Caco-2 (cell line): ENCODE results near the gene COL25A1. TPM values are rescaled to one million over a fixed set of nuclear protein-coding genes. Genes with fewer than 3 reads are reported as not detected.

ENCODE experiments used
- BruUV-seq: library from RNA; stranded (reverse); fragments of 400-500 nt; replicated peaks from 2 replicates; lab custom pipeline; 2021; lab: Mats Ljungman, UMichigan
- CTCF ChIA-PET: fragments of 300-600 bp; sonication (Branson Sonifier 250); formaldehyde crosslinking; loops from one replicate; lab custom pipeline; 2022; ENCODE audit warnings: antibody characterized with exemption; lab: Charles Lee
- POLR2A ChIA-PET: fragments of 300-600 bp; sonication (Branson Sonifier 250); formaldehyde crosslinking; loops from one replicate; lab custom pipeline; 2022; ENCODE audit warnings: antibody characterized with exemption; lab: Charles Lee
- DNase-seq, 2 experiments: peaks; one replicate each; pipeline versions ENCODE4 v3.0.0 to v3.0.0-alpha.2; 2020 to 2022
- H3K27me3 ChIP-seq: replicated peaks from 2 replicates; pipeline ENCODE4 v1.6.0; 2011; ENCODE audit warnings: low read length; ENCODE audit not compliant: control insufficient read depth, insufficient read depth
- H3K36me3 ChIP-seq: 2 replicates; pipeline ENCODE4 v1.5.1; 2011; ENCODE audit warnings: low read length; ENCODE audit not compliant: control insufficient read depth, insufficient read depth
- H3K4me1 ChIP-seq: fragments of 250-450 bp; sonication (Bioruptor Pico); 2 replicates; pipeline ENCODE4 v1.5.1; 2020; ENCODE audit warnings: mild to moderate bottlenecking
- H3K4me3 ChIP-seq: 2 replicates; pipeline ENCODE4 v1.5.1; 2011; ENCODE audit warnings: low read depth, mild to moderate bottlenecking, control low read depth, low read length
- H3K9me3 ChIP-seq: fragments of 250-450 bp; sonication (Bioruptor Pico); 2 replicates; pipeline ENCODE4 v1.5.1; 2020; ENCODE audit warnings: mild to moderate bottlenecking, moderate library complexity
- H3K27ac Mint-ChIP-seq: one replicate; pipeline ENCODE4 v1.8.0; 2022; ENCODE audit warnings: mixed read lengths; ENCODE audit not compliant: unreplicated experiment
- H3K27me3 Mint-ChIP-seq: one replicate; pipeline ENCODE4 v1.8.0; 2022; ENCODE audit warnings: mixed read lengths; ENCODE audit not compliant: insufficient read depth, unreplicated experiment
- H3K36me3 Mint-ChIP-seq: one replicate; pipeline ENCODE4 v1.8.0; 2022; ENCODE audit warnings: mild to moderate bottlenecking, mixed read lengths; ENCODE audit not compliant: insufficient read depth, unreplicated experiment
- H3K4me1 Mint-ChIP-seq: one replicate; pipeline ENCODE4 v1.8.0; 2022; ENCODE audit warnings: low read depth, mixed read lengths; ENCODE audit not compliant: unreplicated experiment
- H3K4me3 Mint-ChIP-seq: one replicate; pipeline ENCODE4 v1.8.0; 2022; ENCODE audit warnings: mild to moderate bottlenecking, moderate library complexity, mixed read lengths; ENCODE audit not compliant: unreplicated experiment
- H3K9me3 Mint-ChIP-seq: one replicate; pipeline ENCODE4 v1.8.0; 2022; ENCODE audit warnings: mixed read lengths; ENCODE audit not compliant: unreplicated experiment
- intact Hi-C: fragments of 100-400 bp; cut with micrococcal nuclease; formaldehyde crosslinking; loops from one replicate; pipeline ENCODE4 v1.10.0; 2022; ENCODE audit not compliant: unreplicated experiment
- total RNA-seq: library from RNA; stranded (reverse); gene quantifications from 2 replicates; pipeline ENCODE4 v1.2.3, GENCODE V29; 2022
- TF ChIP-seq, protein P1 (sequence below), 2 experiments: fragments of 200-600 bp in 1 of 2; IDR thresholded peaks; 1 replicate in 1 of 2; 2 replicates in 1 of 2; pipeline versions ENCODE4 v1.5.1 to v1.8.0; 2011 to 2022; ENCODE audit warnings: antibody characterized with exemption in 1 of 2, control low read depth in 1 of 2, inconsistent platforms in 1 of 2, low read depth in 1 of 2, low read length in 1 of 2, mild to moderate bottlenecking in 1 of 2, moderate library complexity in 1 of 2; ENCODE audit not compliant: insufficient read depth in 1 of 2, severe bottlenecking in 1 of 2, unreplicated experiment in 1 of 2

The COL25A1 gene
- total RNA-seq, 1 experiment from 2014 or later, result not detected

DNA sequence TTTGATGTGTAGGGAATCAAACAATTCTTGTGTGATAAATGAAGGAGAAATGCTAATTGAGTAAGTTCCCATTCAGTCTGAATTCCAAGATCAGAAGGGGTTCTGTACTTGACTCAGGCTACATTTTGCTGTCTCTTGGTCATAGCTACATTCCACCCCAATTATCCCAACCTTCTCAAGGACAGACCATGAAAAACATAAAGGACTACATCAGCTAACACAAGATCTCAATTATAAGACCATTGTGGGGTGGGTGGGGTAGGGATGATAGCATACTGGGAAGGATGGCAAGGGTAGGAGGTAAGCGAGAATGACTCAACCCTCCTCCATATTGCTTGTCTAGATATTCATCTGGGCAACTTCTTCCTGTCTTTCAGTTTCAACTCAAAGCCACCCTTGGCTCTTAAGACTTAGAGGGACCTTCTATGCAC is 452.2 kb downstream of the COL25A1 start:
- ChIA-PET POLR2A (no interaction called here), CTCF (no interaction called here)
- no peaks in the 10 kb centered on the region for H3K36me3 Mint-ChIP-seq
- Histone ChIP-seq H3K4me1 (no peaks in the 10 kb centered on the region), H3K36me3 (no peaks in the 10 kb centered on the region), H3K4me3 (no peak overlapping the region), H3K9me3 (no peaks in the 10 kb centered on the region), H3K27me3 (no peaks in the 10 kb centered on the region)
- H3K27ac Mint-ChIP-seq, result no peak overlapping the region
- no peaks in the 10 kb centered on the region for H3K4me1 Mint-ChIP-seq
- TF ChIP-seq, protein P1, sequence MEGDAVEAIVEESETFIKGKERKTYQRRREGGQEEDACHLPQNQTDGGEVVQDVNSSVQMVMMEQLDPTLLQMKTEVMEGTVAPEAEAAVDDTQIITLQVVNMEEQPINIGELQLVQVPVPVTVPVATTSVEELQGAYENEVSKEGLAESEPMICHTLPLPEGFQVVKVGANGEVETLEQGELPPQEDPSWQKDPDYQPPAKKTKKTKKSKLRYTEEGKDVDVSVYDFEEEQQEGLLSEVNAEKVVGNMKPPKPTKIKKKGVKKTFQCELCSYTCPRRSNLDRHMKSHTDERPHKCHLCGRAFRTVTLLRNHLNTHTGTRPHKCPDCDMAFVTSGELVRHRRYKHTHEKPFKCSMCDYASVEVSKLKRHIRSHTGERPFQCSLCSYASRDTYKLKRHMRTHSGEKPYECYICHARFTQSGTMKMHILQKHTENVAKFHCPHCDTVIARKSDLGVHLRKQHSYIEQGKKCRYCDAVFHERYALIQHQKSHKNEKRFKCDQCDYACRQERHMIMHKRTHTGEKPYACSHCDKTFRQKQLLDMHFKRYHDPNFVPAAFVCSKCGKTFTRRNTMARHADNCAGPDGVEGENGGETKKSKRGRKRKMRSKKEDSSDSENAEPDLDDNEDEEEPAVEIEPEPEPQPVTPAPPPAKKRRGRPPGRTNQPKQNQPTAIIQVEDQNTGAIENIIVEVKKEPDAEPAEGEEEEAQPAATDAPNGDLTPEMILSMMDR (IDR thresholded peaks at IDR 0.05; ENCODE audit: insufficient read depth in 1 of 2, low read depth in 1 of 2, low read length in 1 of 2, severe bottlenecking in 1 of 2, unreplicated experiment in 1 of 2), result no peak
- no peak for DNase-seq
- intact Hi-C loops, result no loop called here
- no TSS peak for BruUV-seq
- no peak overlapping the region for H3K4me3 Mint-ChIP-seq
- H3K9me3 Mint-ChIP-seq, result no peaks in the 10 kb centered on the region
- peaks cover 5% of the 10 kb centered on the region for H3K27me3 Mint-ChIP-seq

DNA sequence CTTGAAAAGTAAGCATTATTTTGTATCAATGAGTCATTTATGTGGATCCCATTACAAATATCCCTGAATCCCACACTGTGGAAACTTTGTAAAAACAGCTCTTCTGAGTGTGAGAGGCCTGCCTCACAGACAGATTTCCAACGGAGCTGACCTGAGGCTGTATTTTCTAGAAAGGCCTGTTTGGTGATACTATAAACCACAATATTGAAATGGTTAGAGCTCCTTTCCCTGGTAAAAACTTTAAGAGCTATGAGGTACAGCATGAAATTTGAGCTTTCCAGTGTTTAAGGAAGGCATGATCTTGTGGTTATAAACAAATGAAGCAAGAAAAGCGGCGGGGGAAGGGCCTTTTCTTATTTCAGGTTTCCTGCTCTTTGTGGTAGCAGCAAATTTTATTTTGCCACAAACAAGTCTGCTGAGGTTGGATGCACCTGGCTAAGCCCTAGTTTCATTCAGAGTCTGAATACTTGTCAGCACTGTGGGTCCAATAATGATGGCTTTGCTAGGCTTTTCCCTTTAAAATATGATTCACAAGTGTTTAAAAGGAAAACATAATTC is 452.8 kb downstream of the COL25A1 start:
- TF ChIP-seq, protein P1 (IDR thresholded peaks at IDR 0.05; ENCODE audit: insufficient read depth in 1 of 2, low read depth in 1 of 2, low read length in 1 of 2, severe bottlenecking in 1 of 2, unreplicated experiment in 1 of 2), result no peak
- CTCF ChIA-PET, result no interaction called here
- no peaks in the 10 kb centered on the region for H3K4me1 ChIP-seq
- H3K4me3 ChIP-seq, result no peak overlapping the region
- H3K4me1 Mint-ChIP-seq, result no peaks in the 10 kb centered on the region
- no TSS peak for BruUV-seq
- POLR2A ChIA-PET, result no interaction called here
- H3K9me3 Mint-ChIP-seq, result no peaks in the 10 kb centered on the region
- DNase-seq, result no peak
- H3K36me3 ChIP-seq, result no peaks in the 10 kb centered on the region
- H3K36me3 Mint-ChIP-seq, result no peaks in the 10 kb centered on the region
- no peak overlapping the region for H3K27ac Mint-ChIP-seq
- intact Hi-C loops, result no loop called here
- peaks cover 5% of the 10 kb centered on the region for H3K27me3 Mint-ChIP-seq
- H3K4me3 Mint-ChIP-seq, result no peak overlapping the region
- H3K9me3 ChIP-seq, result no peaks in the 10 kb centered on the region
- H3K27me3 ChIP-seq, result no peaks in the 10 kb centered on the region

DNA sequence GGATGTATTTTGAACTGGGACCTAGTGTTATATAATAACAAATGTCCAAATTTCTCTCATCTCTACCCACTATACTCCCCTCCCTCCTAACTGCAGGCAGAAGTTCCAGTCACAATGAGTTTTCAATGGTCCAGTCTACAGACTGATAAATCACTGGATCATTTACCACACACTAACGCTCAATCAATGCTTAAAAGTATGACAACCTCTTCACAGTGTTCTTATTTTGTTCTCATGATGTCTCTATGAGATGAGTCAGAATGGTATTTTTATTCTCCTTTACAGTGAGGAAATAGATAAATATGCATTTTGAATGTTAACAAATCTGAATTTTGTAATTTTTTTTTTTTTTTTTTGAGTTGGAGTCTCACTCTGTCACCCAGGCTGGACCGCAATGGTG is 455.9 kb downstream of the COL25A1 start:
- no peaks in the 10 kb centered on the region for H3K36me3 ChIP-seq
- POLR2A ChIA-PET, result no interaction called here
- BruUV-seq, result no TSS peak
- intact Hi-C loops, result no loop called here
- no peak overlapping the region for H3K4me3 ChIP-seq
- DNase-seq, result no peak
- TF ChIP-seq, protein P1 (IDR thresholded peaks at IDR 0.05; ENCODE audit: insufficient read depth in 1 of 2, low read depth in 1 of 2, low read length in 1 of 2, severe bottlenecking in 1 of 2, unreplicated experiment in 1 of 2), result no peak
- no peaks in the 10 kb centered on the region for H3K4me1 ChIP-seq
- Mint-ChIP-seq H3K4me3 (no peak overlapping the region), H3K9me3 (no peaks in the 10 kb centered on the region), H3K4me1 (no peaks in the 10 kb centered on the region), H3K27ac (no peak overlapping the region), H3K27me3 (peaks cover 6% of the 10 kb centered on the region), H3K36me3 (no peaks in the 10 kb centered on the region)
- no peaks in the 10 kb centered on the region for H3K27me3 ChIP-seq
- CTCF ChIA-PET, result no interaction called here
- no peaks in the 10 kb centered on the region for H3K9me3 ChIP-seq
